Esophagus squamous epithelium (tissue), 4 donors: ENCODE measurements around the gene TEX48.

Experiments
- CTCF ChIP-seq, 6 experiments: fragments of 450-650 bp in 4 of 6; fragments of 200-600 bp in 2 of 6; sonication (generic) in 2 of 6; IDR thresholded peaks; one replicate each; pipeline ENCODE4 v1.5.1; 2016 to 2019; ENCODE audit warnings: antibody characterized with exemption in 6 of 6, mild to moderate bottlenecking in 4 of 6, moderate library complexity in 4 of 6
- POLR2A ChIP-seq, 4 donors: fragments of 450-650 bp; IDR thresholded peaks; one replicate each; pipeline ENCODE4 v1.6.1; 2017; ENCODE audit warnings: antibody characterized with exemption in 4 of 4, mild to moderate bottlenecking in 4 of 4, moderate library complexity in 3 of 4

GRCh38 chr9:114674798-114675540 is 7.0 kb downstream of the TEX48 start:
- no peak for TF ChIP-seq POLR2A (IDR thresholded peaks at IDR 0.05)
- TF ChIP-seq CTCF (IDR thresholded peaks at IDR 0.05) = no peak
